SK-N-SH treated with all-trans-retinoic acid at 6 μM for 48 hours (cell line): ENCODE measurements around the gene IGSF8.
A peak's percentile ranks its signal among the peaks of the same experiment; 100 is the strongest.

Experiments used
- ATAC-seq: fragments of 200-7000 bp; cut with Tn5 transposase; 3 replicates; pipeline ENCODE4 v1.9.1; 2020; ENCODE audit warnings: mild to moderate bottlenecking, moderate library complexity
- ARNTL ChIP-seq: fragments of 450-650 bp; formaldehyde crosslinking; IDR thresholded peaks from 2 replicates; pipeline ENCODE4 v1.5.0; 2020; ENCODE audit warnings: low read depth, mild to moderate bottlenecking, moderate library complexity, borderline replicate concordance
- BACH2 ChIP-seq: fragments of 250-450 bp; sonication (Bioruptor Pico); IDR thresholded peaks from 2 replicates; pipeline ENCODE4 v1.9.0; 2021; ENCODE audit warnings: mild to moderate bottlenecking, borderline replicate concordance
- CREB5 ChIP-seq: fragments of 250-450 bp; sonication (Bioruptor Pico); IDR thresholded peaks from 2 replicates; pipeline ENCODE4 v1.5.1; 2020; ENCODE audit warnings: low read depth, mild to moderate bottlenecking, moderate library complexity
- CSDC2 ChIP-seq: fragments of 250-450 bp; sonication (Bioruptor Pico); IDR thresholded peaks from 2 replicates; pipeline ENCODE4 v1.5.0; 2020; ENCODE audit warnings: mild to moderate bottlenecking, moderate library complexity
- ESRRG ChIP-seq: fragments of 250-450 bp; sonication (Bioruptor Pico); IDR thresholded peaks from 2 replicates; pipeline ENCODE4 v1.6.1; 2021; ENCODE audit warnings: mild to moderate bottlenecking
- GLIS3 ChIP-seq: fragments of 250-450 bp; sonication (Bioruptor Pico); IDR thresholded peaks from 2 replicates; pipeline ENCODE4 v1.5.0; 2020; ENCODE audit warnings: mild to moderate bottlenecking, moderate library complexity
- ISL1 ChIP-seq: fragments of 250-450 bp; sonication (Bioruptor Pico); IDR thresholded peaks from 2 replicates; pipeline ENCODE4 v2.1.2; 2022; ENCODE audit warnings: mild to moderate bottlenecking, moderate library complexity
- OSR1 ChIP-seq: fragments of 250-450 bp; sonication (Bioruptor Pico); IDR thresholded peaks from 2 replicates; pipeline ENCODE4 v1.8.0; 2022; ENCODE audit warnings: moderate library complexity, mild to moderate bottlenecking, inconsistent platforms
- PATZ1 ChIP-seq: fragments of 250-450 bp; sonication (Bioruptor Pico); IDR thresholded peaks from 2 replicates; pipeline ENCODE4 v1.8.0; 2020; ENCODE audit warnings: mild to moderate bottlenecking, moderate library complexity, borderline replicate concordance
- PPARA ChIP-seq: fragments of 250-450 bp; sonication (Bioruptor Pico); IDR thresholded peaks from 2 replicates; pipeline ENCODE4 v1.5.0; 2020; ENCODE audit warnings: mild to moderate bottlenecking, borderline replicate concordance
- RARB ChIP-seq: fragments of 250-450 bp; sonication (Bioruptor Pico); IDR thresholded peaks from 2 replicates; pipeline ENCODE4 v1.8.0; 2021; ENCODE audit warnings: mild to moderate bottlenecking, moderate library complexity
- SNAI2 ChIP-seq: fragments of 250-450 bp; sonication (Bioruptor Pico); IDR thresholded peaks from 2 replicates; pipeline ENCODE4 v1.5.0; 2020; ENCODE audit warnings: mild to moderate bottlenecking, moderate library complexity
- TCF4 ChIP-seq: fragments of 250-450 bp; sonication (Bioruptor Pico); IDR thresholded peaks from 2 replicates; pipeline ENCODE4 v1.8.0; 2021; ENCODE audit warnings: mild to moderate bottlenecking, moderate library complexity, borderline replicate concordance
- ZC3H10 ChIP-seq: fragments of 250-450 bp; sonication (Bioruptor Pico); IDR thresholded peaks from 2 replicates; pipeline ENCODE4 v1.5.1; 2021; ENCODE audit warnings: mild to moderate bottlenecking, moderate library complexity
- ZFP3 ChIP-seq: fragments of 250-450 bp; sonication (Bioruptor Pico); IDR thresholded peaks from 2 replicates; pipeline ENCODE4 v1.5.0; 2020; ENCODE audit warnings: mild to moderate bottlenecking, moderate library complexity
- ZFP30 ChIP-seq: fragments of 450-650 bp; formaldehyde crosslinking; IDR thresholded peaks from 2 replicates; pipeline ENCODE4 v1.5.0; 2022; ENCODE audit warnings: mild to moderate bottlenecking, moderate library complexity
- ZNF70 ChIP-seq: fragments of 450-650 bp; formaldehyde crosslinking; IDR thresholded peaks from 2 replicates; pipeline ENCODE4 v1.5.0; 2020; ENCODE audit warnings: mild to moderate bottlenecking, moderate library complexity
- ZNF8 ChIP-seq: fragments of 450-650 bp; formaldehyde crosslinking; IDR thresholded peaks from 2 replicates; pipeline ENCODE4 v1.5.0; 2020; ENCODE audit warnings: mild to moderate bottlenecking, moderate library complexity
- TF ChIP-seq, protein P1 (sequence below): fragments of 250-450 bp; sonication (Bioruptor Pico); IDR thresholded peaks from 2 replicates; pipeline ENCODE4 v1.5.0; 2020; ENCODE audit warnings: mild to moderate bottlenecking, moderate library complexity
- TF ChIP-seq, protein P2 (sequence below): fragments of 250-450 bp; sonication (Bioruptor Pico); IDR thresholded peaks from 2 replicates; pipeline ENCODE4 v1.8.0; 2021; ENCODE audit warnings: low read depth, mild to moderate bottlenecking, moderate library complexity, borderline replicate concordance

The IGSF8 gene

DNA sequence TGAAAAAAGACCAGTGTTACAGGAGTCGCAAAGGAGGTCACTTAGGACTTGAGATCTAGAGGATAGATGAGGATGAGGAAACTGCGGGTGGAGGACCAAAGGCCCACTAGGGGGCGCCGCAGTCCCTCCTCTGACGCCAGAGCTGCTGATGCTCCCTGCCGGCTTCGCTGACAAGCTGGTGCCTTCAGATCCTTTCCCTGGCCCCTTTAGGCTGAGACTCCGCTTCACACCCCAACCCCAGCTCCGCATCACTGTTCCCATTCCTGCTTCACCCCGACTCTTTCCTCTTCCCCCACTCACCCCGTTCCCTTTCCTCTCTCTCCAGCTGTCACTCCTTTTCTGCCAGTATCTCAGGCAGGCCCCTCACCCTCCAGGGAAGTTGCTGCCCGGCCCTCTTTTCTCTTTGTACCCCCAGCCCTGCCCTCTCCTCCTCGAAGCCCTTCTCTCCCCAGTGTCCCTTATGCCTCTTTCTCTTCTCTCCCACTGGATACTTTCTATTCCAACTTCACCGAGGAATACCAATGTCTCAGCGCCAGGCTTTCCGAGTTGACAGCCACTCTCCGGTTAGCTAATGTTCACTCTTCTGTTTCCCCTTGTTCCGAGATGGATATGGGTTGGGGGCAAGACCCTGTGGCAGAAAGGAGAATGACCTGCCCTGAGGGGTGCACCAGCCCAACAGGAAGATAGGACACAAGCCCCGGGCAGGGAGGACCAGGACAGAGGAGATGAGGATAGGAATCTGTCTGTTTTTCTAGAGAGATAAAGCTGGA, 12.5 kb downstream of the IGSF8 start:
- no peak for TF ChIP-seq BACH2 (CRISPR knock-in tag)
- no peak for TF ChIP-seq ZC3H10 (CRISPR knock-in tag)
- TF ChIP-seq ZFP30 (CRISPR knock-in tag) = no peak
- TF ChIP-seq PPARA = no peak
- TF ChIP-seq RARB (CRISPR knock-in tag) = no peak
- TF ChIP-seq, protein P1, sequence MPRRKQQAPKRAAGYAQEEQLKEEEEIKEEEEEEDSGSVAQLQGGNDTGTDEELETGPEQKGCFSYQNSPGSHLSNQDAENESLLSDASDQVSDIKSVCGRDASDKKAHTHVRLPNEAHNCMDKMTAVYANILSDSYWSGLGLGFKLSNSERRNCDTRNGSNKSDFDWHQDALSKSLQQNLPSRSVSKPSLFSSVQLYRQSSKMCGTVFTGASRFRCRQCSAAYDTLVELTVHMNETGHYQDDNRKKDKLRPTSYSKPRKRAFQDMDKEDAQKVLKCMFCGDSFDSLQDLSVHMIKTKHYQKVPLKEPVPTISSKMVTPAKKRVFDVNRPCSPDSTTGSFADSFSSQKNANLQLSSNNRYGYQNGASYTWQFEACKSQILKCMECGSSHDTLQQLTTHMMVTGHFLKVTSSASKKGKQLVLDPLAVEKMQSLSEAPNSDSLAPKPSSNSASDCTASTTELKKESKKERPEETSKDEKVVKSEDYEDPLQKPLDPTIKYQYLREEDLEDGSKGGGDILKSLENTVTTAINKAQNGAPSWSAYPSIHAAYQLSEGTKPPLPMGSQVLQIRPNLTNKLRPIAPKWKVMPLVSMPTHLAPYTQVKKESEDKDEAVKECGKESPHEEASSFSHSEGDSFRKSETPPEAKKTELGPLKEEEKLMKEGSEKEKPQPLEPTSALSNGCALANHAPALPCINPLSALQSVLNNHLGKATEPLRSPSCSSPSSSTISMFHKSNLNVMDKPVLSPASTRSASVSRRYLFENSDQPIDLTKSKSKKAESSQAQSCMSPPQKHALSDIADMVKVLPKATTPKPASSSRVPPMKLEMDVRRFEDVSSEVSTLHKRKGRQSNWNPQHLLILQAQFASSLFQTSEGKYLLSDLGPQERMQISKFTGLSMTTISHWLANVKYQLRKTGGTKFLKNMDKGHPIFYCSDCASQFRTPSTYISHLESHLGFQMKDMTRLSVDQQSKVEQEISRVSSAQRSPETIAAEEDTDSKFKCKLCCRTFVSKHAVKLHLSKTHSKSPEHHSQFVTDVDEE (CRISPR knock-in tag) = no peak
- TF ChIP-seq GLIS3 = no peak
- no peak for TF ChIP-seq PATZ1
- TF ChIP-seq OSR1 = no peak
- TF ChIP-seq ISL1 (CRISPR knock-in tag) = no peak
- no peak for TF ChIP-seq ZNF8 (CRISPR knock-in tag)
- no peak for TF ChIP-seq SNAI2 (CRISPR knock-in tag)
- TF ChIP-seq CSDC2 (CRISPR knock-in tag) = no peak
- TF ChIP-seq, protein P2, sequence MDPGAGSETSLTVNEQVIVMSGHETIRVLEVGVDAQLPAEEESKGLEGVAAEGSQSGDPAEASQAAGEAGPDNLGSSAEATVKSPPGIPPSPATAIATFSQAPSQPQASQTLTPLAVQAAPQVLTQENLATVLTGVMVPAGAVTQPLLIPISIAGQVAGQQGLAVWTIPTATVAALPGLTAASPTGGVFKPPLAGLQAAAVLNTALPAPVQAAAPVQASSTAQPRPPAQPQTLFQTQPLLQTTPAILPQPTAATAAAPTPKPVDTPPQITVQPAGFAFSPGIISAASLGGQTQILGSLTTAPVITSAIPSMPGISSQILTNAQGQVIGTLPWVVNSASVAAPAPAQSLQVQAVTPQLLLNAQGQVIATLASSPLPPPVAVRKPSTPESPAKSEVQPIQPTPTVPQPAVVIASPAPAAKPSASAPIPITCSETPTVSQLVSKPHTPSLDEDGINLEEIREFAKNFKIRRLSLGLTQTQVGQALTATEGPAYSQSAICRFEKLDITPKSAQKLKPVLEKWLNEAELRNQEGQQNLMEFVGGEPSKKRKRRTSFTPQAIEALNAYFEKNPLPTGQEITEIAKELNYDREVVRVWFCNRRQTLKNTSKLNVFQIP (CRISPR knock-in tag) = no peak
- no peak for TF ChIP-seq ESRRG
- ATAC-seq = peak; percentile 90

- TF ChIP-seq ARNTL (no peak), PPARA (no peak), ZFP3 (CRISPR knock-in tag) (no peak), TCF4 (CRISPR knock-in tag) (no peak), CREB5 (CRISPR knock-in tag) (no peak), PATZ1 (no peak), ZNF70 (CRISPR knock-in tag) (no peak), BACH2 (CRISPR knock-in tag) (no peak)
- no peak for ATAC-seq
Observed at GRCh38 chr1:160084771-160085321, 13.6 kb downstream of the IGSF8 start.
